Measurements from ENCODE around the gene TPPP2. TPM values are rescaled to one million over a fixed set of nuclear protein-coding genes. Genes with fewer than 3 reads are reported as not detected.

Gene TPPP2
- total and polyA plus RNA-seq, 9 of the 15 experiments (the other 6 are each of a cell fraction or from before 2014, with no cell fraction given) = 0.18 TPM; not detected in 8

GRCh38 chr14:21078287-21078686, 48.3 kb downstream of the TPPP2 start:
- WGBS (ENCODE audit: insufficient coverage, low coverage, missing lambda C conversion rate) = 82% methylated on average over 5 of the region's 5 CpGs
- Histone ChIP-seq H3K27ac (ENCODE audit: extremely low read depth, low read depth, low read length) (no peak overlapping the region), H3K4me1 (replicated peaks in 1 of 2; ENCODE audit: control insufficient read depth in 2 of 2, insufficient read depth in 2 of 2, low read length in 2 of 2) (peaks cover 0 to 5% of the 10 kb centered on the region in 2 experiments; a peak in 3 of 5 replicates), H3K9me1 (ENCODE audit: control insufficient read depth, insufficient read depth, low read length) (no peaks in the 10 kb centered on the region), H4K20me1 (replicated peaks; ENCODE audit: control insufficient read depth, insufficient read depth, low read length) (no peaks in the 10 kb centered on the region), H3K9me3 (replicated peaks; ENCODE audit: control insufficient read depth, insufficient read depth, low read depth, low read length) (no peaks in the 10 kb centered on the region), H3K4me2 (ENCODE audit: insufficient read depth, low read length) (no peak overlapping the region), H3K79me2 (ENCODE audit: control insufficient read depth, insufficient read depth, low read length) (no peaks in the 10 kb centered on the region), H3K9ac (ENCODE audit: insufficient read depth in 1 of 2, low read depth in 2 of 2, low read length in 2 of 2) (no peak overlapping the region), H2AFZ (ENCODE audit: low read depth, low read length) (no peak overlapping the region), H3K27me3 (ENCODE audit: control insufficient read depth in 2 of 2, insufficient read depth in 2 of 2, low read length in 2 of 2) (no peaks in the 10 kb centered on the region), H3K4me3 (no peak overlapping the region), H3K36me3 (ENCODE audit: control insufficient read depth, insufficient read depth, low read length) (no peaks in the 10 kb centered on the region)
- ChIA-PET CTCF (ENCODE audit: low intra/inter-chr PET ratio) (no interaction called here), POLR2A (no interaction called here)
- in situ Hi-C loops (cut with MboI) (no loop called here), intact Hi-C loops (cut with micrococcal nuclease) (no loop called here)
- ATAC-seq (no peak), FAIRE-seq (no peak), DNase-seq (ENCODE audit: extremely low read depth in 1 of 4, low spot score in 3 of 4) (no peak)
- no TSS peak for BruUV-seq (replicated peaks)
- TF ChIP-seq GATAD2B (IDR thresholded peaks at IDR 0.05; ENCODE audit: borderline replicate concordance) (no peak), MAFF (IDR thresholded peaks at IDR 0.05; ENCODE audit: low read length) (no peak), ZNF146 (CRISPR knock-in tag; IDR thresholded peaks at IDR 0.05; ENCODE audit: unreplicated experiment) (no peak), VEZF1 (CRISPR knock-in tag; IDR thresholded peaks at IDR 0.05) (no peak), MBD2 (IDR thresholded peaks at IDR 0.05; ENCODE audit: borderline replicate concordance, low read depth) (no peak), PHF21A (IDR thresholded peaks at IDR 0.05; ENCODE audit: borderline replicate concordance, low read depth) (no peak), ZBTB12 (CRISPR knock-in tag; IDR thresholded peaks at IDR 0.05) (no peak), HSF4 (CRISPR knock-in tag; IDR thresholded peaks at IDR 0.05; ENCODE audit: borderline replicate concordance) (no peak), MCM3 (IDR thresholded peaks at IDR 0.05) (no peak), MXD1 (CRISPR knock-in tag; IDR thresholded peaks at IDR 0.05; ENCODE audit: borderline replicate concordance, poor library complexity, severe bottlenecking) (no peak), ZNF253 (CRISPR knock-in tag; conservative IDR thresholded peaks at IDR 0.05) (no peak), ZNF134 (CRISPR knock-in tag; conservative IDR thresholded peaks at IDR 0.05) (no peak), NR4A1 (CRISPR knock-in tag; IDR thresholded peaks at IDR 0.05) (no peak), NR4A1 (tag; IDR thresholded peaks at IDR 0.05) (no peak), MITF (IDR thresholded peaks at IDR 0.05) (no peak), E2F6 (IDR thresholded peaks at IDR 0.05; ENCODE audit: borderline replicate concordance in 1 of 2, extremely low read depth in 1 of 2, insufficient read depth in 1 of 2, insufficient read length in 1 of 2, low read depth in 1 of 2, low read length in 1 of 2, poor library complexity in 1 of 2, severe bottlenecking in 1 of 2) (no peak), ZNF696 (CRISPR knock-in tag; conservative IDR thresholded peaks at IDR 0.05) (no peak), POU5F1 (IDR thresholded peaks at IDR 0.05; ENCODE audit: borderline replicate concordance, low read depth, low read length, partially characterized antibody) (no peak)

All from K562 (cell line).